T47D (cell line): Measurements from ENCODE around the gene TTF1.
A peak's percentile ranks its signal among the peaks of the same experiment; 100 is the strongest.

Source experiments
- DNase-seq, 2 experiments: peaks; one replicate each; pipeline versions ENCODE4 v3.0.0 to v3.0.0-alpha.2; 2011 to 2012; ENCODE audit warnings: low read depth in 1 of 2, low spot score in 1 of 2
- JUND ChIP-seq: IDR thresholded peaks from 2 replicates; pipeline ENCODE4 v1.6.1; 2012; ENCODE audit warnings: low read depth
- in situ Hi-C: cut with HindIII; loops from 2 replicates; pipeline ENCODE4 v1.10.0; 2016; ENCODE audit warnings: low sequenced_read_pairs, low pct_unique_long_range_greater_than_20kb

The TTF1 gene, protein sequence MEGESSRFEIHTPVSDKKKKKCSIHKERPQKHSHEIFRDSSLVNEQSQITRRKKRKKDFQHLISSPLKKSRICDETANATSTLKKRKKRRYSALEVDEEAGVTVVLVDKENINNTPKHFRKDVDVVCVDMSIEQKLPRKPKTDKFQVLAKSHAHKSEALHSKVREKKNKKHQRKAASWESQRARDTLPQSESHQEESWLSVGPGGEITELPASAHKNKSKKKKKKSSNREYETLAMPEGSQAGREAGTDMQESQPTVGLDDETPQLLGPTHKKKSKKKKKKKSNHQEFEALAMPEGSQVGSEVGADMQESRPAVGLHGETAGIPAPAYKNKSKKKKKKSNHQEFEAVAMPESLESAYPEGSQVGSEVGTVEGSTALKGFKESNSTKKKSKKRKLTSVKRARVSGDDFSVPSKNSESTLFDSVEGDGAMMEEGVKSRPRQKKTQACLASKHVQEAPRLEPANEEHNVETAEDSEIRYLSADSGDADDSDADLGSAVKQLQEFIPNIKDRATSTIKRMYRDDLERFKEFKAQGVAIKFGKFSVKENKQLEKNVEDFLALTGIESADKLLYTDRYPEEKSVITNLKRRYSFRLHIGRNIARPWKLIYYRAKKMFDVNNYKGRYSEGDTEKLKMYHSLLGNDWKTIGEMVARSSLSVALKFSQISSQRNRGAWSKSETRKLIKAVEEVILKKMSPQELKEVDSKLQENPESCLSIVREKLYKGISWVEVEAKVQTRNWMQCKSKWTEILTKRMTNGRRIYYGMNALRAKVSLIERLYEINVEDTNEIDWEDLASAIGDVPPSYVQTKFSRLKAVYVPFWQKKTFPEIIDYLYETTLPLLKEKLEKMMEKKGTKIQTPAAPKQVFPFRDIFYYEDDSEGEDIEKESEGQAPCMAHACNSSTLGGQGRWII

DNA sequence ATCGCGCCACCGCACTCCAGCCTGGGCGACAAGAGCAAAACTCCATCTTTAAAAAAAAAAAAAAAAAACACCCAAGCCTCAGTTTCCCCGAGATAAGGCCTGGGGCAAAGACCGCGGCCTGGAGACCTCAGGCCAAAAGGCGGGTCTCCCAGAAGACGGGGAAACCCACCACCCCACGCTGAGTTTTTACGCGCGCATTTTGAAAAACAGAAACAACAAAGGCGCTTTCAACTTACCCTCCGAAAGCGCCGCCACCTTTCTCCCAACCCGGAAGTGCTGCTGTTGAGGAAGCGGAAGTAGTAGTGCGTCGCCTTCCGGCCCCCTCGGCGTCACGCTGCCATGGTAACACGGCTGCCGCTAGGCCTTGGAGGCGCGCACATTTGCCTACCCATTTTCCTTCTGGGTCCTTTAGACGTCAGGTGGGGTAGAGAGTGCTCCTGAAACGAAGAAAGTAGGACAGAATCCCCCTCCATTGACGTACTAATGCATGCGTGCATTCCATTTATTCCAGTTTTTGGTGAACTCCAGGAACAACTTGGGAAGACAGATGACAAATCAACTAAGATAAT, at the start of gene TTF1:
Gene TTF1, minus strand, starts transcription at position 287 of the 569 bp plus-strand sequence. CDS start 4,019 bp downstream, outside the sequence.
- in situ Hi-C loops, result no loop called here
- peak; percentile 95 to 97 for DNase-seq
- no peak for TF ChIP-seq JUND

- no peak for TF ChIP-seq JUND
- in situ Hi-C loops, result no loop called here
- no peak for DNase-seq
Observed at GRCh38 chr9:132456241-132456640, 49.6 kb upstream of the TTF1 start.

DNA sequence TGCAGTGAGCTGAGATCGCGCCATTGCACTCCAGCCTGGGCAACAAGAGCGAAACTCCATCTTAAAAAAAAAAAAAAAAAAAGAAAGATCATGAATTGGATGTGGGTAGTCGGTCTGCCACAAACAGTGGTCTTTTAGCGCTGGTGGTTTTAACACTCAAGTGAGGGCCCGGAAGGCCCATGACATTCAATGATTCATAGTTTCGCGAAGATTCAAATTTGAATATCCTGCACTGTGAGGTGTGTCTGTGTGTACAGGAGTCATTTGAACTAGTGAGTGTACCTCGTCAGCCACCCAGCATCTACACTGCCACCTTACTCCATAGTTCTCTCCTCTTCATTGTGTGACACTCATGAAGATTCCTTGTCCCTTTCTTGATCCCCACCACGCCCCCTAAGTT, 44.6 kb upstream of the TTF1 start:
- no peak for TF ChIP-seq JUND
- in situ Hi-C loops, result no loop called here
- no peak for DNase-seq

DNA sequence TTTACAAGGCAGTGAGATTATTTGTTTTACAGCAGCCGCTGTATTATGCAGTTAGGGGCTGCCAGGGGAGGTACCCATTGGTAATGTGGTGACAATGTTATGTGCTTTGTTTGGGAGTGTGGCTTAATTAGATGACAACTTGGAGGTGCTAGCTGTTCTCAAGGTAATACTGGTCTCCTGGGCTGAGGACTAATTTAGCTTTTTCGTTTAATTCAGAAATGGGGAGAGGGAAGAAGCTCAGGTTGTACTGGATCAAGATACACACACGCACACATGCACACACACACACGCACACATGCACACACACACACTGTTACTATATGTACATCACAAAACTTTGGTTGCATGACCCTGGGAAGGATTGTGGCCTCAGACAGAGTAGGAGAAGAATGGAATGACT, 41.3 kb upstream of the TTF1 start:
- no peak for TF ChIP-seq JUND
- in situ Hi-C loops, result no loop called here
- DNase-seq, result no peak

DNA sequence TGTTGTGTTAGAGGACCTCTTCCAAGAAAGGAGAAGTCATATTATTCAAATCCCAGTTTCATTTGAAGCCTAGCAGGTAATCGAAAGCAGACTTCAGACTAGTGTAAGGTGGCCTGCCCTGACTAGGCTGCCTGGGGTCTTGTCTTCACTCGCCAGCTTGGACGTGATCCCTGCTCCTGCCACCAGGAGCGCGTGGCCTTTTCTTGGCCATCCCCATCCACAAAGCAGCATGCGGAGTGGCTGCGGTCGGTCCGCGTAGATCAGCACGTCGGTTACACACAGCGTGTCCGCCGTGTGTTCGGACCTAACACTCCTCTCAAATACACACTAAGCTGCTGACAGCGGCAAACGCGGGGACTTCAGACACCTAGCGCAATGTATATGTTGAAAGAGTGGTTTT, 40.7 kb upstream of the TTF1 start:
- no peak for TF ChIP-seq JUND
- in situ Hi-C loops, result no loop called here
- DNase-seq, result no peak

- in situ Hi-C loops, result no loop called here
- DNase-seq, result no peak
- no peak for TF ChIP-seq JUND
Observed at GRCh38 chr9:132446887-132447286, 40.2 kb upstream of the TTF1 start.

DNA sequence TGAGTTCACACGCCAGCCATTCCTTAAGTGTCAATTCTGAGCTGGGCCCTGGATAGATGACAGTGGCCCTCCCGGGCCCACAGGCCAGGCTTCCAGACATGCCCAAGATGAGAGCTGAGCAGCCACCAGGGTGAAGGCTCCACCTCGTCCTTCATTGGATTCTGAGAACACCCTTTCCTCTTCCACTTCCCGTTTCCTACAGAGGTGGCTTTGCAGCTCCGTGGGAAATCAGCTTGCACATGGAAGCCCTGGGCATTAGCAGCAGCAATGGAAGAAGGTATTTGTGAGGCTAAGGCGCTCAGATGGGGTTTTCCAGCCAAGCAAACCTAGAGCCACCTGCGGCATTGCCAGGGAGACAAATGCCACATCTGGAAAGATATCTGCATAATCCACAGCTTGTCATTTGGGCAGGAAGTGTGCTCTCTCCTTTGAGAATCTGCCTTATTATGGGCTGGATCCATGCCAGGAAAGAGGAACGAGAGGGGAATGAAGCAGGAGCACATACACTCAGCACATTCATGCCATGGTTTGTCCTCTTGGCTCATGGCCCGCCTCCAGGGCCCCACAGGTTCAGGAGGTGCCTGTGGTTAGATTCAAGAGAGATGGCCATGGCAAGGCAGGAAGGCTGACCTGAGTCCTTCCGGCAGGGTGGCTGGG, 37.4 kb upstream of the TTF1 start:
- in situ Hi-C loops, result no loop called here
- no peak for DNase-seq
- TF ChIP-seq JUND, result no peak

GRCh38 chr9:132441404-132441803, 34.8 kb upstream of the TTF1 start:
- no peak for TF ChIP-seq JUND
- DNase-seq, result no peak
- in situ Hi-C loops, result no loop called here

- no peak for DNase-seq
- in situ Hi-C loops, result no loop called here
- TF ChIP-seq JUND, result no peak
Observed at GRCh38 chr9:132440735-132441134, 34.1 kb upstream of the TTF1 start.

DNA sequence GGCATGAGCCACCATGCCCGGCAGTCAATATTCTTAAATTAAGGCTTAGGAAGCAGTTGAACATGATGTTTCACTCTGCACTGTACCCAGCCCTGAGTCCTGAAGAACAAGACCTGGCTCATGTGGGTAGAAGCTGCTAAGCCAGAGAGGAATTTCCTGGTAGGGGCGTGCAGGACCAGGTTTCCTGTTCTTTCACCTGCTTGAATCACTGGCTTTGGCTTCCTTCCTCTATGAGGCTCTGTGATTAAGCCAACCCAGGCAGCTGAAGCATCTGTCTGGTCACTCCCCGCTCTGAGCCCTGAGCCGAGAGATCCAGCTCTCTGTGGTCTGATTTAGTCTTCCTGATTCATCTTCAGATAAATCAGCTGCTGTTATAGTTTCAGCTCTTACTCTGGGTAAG, 32.5 kb upstream of the TTF1 start:
- no peak for TF ChIP-seq JUND
- DNase-seq, result no peak
- in situ Hi-C loops, result no loop called here

- DNase-seq, result no peak
- in situ Hi-C loops, result no loop called here
- TF ChIP-seq JUND, result no peak
Observed at GRCh38 chr9:132434881-132435280, 28.2 kb upstream of the TTF1 start.

DNA sequence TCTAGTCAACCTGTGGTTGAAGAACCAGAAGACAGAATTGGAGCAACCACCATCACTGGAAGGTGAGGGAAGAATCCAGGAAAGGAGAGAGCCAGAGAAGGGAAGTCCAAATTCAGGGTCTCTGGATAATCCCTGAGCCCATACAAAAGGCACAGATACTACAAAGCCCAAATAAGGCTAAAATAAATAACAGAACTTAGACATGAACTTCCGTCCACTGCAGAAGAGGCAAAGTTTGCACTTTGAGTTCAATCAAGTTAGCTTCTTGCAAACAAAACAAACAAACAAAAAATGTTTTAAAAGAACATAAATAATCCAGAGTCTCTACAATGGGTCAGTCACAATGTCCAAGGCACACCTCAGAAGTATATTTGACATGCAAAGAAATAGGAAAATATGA, 24.4 kb upstream of the TTF1 start:
- DNase-seq, result no peak
- TF ChIP-seq JUND, result no peak
- in situ Hi-C loops, result no loop called here
